ENCODE data around the gene EPB41L3.

GRCh38 chr18:5496305-5496704 is 47.5 kb downstream of the EPB41L3 start:
- TF ChIP-seq, protein P1, sequence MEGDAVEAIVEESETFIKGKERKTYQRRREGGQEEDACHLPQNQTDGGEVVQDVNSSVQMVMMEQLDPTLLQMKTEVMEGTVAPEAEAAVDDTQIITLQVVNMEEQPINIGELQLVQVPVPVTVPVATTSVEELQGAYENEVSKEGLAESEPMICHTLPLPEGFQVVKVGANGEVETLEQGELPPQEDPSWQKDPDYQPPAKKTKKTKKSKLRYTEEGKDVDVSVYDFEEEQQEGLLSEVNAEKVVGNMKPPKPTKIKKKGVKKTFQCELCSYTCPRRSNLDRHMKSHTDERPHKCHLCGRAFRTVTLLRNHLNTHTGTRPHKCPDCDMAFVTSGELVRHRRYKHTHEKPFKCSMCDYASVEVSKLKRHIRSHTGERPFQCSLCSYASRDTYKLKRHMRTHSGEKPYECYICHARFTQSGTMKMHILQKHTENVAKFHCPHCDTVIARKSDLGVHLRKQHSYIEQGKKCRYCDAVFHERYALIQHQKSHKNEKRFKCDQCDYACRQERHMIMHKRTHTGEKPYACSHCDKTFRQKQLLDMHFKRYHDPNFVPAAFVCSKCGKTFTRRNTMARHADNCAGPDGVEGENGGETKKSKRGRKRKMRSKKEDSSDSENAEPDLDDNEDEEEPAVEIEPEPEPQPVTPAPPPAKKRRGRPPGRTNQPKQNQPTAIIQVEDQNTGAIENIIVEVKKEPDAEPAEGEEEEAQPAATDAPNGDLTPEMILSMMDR (IDR thresholded peaks at IDR 0.05; ENCODE audit: low read length), result no peak
- TF ChIP-seq EZH2 (IDR thresholded peaks at IDR 0.05; ENCODE audit: borderline replicate concordance, low read length), result no peak

Data from OCI-LY1 (cell line).